PC-9 (cell line): ENCODE results near the gene GPR183.

Experiments
- EZH2 ChIP-seq: fragments of 200-600 bp; sonication (generic); IDR thresholded peaks from 2 replicates; pipeline ENCODE4 v1.8.0; 2017; ENCODE audit warnings: antibody characterized with exemption, low read depth
- TF ChIP-seq, protein P1 (sequence below): fragments of 200-600 bp; sonication (generic); conservative IDR thresholded peaks from 2 replicates; pipeline ENCODE4 v1.6.1; 2017; ENCODE audit warnings: mixed run types, antibody characterized with exemption, mild to moderate bottlenecking, moderate library complexity

DNA sequence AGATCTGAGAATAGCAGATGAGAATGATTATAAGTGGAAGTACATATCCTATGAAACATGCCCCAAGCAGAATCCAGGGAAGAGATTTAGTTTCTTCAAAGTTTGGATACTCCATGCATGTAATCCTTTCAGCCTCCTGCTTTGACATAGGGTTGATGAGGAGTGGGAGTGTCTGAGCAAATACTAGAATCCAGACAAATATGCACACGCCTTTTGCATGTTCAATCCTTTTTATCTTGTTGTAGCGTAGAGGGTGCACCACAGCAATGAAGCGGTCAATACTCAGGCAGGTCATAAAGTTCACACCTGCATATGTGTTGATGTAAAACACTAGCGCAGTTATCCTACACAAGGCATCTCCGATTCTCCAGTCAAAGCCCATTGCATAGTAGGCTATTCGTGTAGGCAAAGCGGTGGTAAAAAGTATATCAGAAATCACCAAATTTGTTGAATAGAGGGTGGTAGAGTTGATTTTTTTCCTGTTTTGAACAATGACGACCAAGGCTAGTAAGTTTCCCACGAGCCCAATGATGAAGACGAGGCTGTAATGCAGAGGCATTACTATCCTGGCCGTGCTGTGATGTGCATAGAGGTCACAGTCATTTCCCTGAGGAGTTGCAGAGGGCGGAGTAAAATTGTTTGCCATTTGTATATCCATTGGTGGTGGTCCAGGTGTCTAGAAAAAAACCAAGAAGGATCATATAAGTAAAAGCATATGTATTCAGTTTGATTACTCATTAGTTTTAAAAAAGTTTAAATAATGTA, 11.5 kb downstream of the GPR183 start:
- TF ChIP-seq, protein P1, sequence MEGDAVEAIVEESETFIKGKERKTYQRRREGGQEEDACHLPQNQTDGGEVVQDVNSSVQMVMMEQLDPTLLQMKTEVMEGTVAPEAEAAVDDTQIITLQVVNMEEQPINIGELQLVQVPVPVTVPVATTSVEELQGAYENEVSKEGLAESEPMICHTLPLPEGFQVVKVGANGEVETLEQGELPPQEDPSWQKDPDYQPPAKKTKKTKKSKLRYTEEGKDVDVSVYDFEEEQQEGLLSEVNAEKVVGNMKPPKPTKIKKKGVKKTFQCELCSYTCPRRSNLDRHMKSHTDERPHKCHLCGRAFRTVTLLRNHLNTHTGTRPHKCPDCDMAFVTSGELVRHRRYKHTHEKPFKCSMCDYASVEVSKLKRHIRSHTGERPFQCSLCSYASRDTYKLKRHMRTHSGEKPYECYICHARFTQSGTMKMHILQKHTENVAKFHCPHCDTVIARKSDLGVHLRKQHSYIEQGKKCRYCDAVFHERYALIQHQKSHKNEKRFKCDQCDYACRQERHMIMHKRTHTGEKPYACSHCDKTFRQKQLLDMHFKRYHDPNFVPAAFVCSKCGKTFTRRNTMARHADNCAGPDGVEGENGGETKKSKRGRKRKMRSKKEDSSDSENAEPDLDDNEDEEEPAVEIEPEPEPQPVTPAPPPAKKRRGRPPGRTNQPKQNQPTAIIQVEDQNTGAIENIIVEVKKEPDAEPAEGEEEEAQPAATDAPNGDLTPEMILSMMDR, result no peak
- no peak for TF ChIP-seq EZH2
